Activated T-cell treated with anti-CD3 and anti-CD28 coated beads, Interleukin-2, amount 50 U/mL, for 72 hours (primary cell): ENCODE data around the gene DNAAF5. TPM values are rescaled to one million over a fixed set of nuclear protein-coding genes. Genes with fewer than 3 reads are reported as not detected.
"Not testable (repeated sequence)": the region's sequence is repeated elsewhere in the genome, so short reads cannot be mapped to it uniquely, and the experiment has no call there.

Experiments used
- ATAC-seq, 2 donors: fragments of 150-1000 bp; cut with Tn5 transposase; replicated peaks in 1 of 2; 2 replicates each; pipeline ENCODE4 v1.10.0; 2021; ENCODE audit warnings: moderate library complexity in 2 of 2, mild to moderate bottlenecking in 1 of 2
- DNase-seq, 2 donors: peaks; one replicate each; pipeline ENCODE4 v3.0.0; 2021 to 2022; ENCODE audit warnings: mixed read lengths in 1 of 2
- H3K27ac Mint-ChIP-seq: one replicate; pipeline ENCODE4 v1.8.0; 2022; ENCODE audit warnings: mild to moderate bottlenecking, moderate library complexity, mixed read lengths
- H3K27me3 Mint-ChIP-seq: one replicate; pipeline ENCODE4 v1.8.0; 2022; ENCODE audit warnings: low read depth, mixed read lengths
- H3K36me3 Mint-ChIP-seq, 2 donors: one replicate each; pipeline ENCODE4 v1.8.0; 2022; ENCODE audit warnings: mixed read lengths in 2 of 2, mild to moderate bottlenecking in 1 of 2; ENCODE audit not compliant: insufficient read depth in 2 of 2
- H3K4me1 Mint-ChIP-seq: one replicate; pipeline ENCODE4 v1.8.0; 2022; ENCODE audit warnings: low read depth, mixed read lengths
- H3K4me3 Mint-ChIP-seq, 2 donors: one replicate each; pipeline ENCODE4 v1.8.0; 2022; ENCODE audit warnings: mild to moderate bottlenecking in 2 of 2, mixed read lengths in 2 of 2, moderate library complexity in 2 of 2
- H3K9me3 Mint-ChIP-seq, 2 donors: one replicate each; pipeline ENCODE4 v1.8.0; 2022; ENCODE audit warnings: mixed read lengths in 2 of 2
- total RNA-seq, 2 donors: library from RNA; stranded (reverse); gene quantifications; one replicate each; pipeline ENCODE4 v1.2.3, GENCODE V29; 2022

Gene DNAAF5
- total RNA-seq, 2 donors from 2014 or later: 12.0 to 15.9 TPM

- Mint-ChIP-seq H3K36me3 (peaks cover 7 to 8% of the 10 kb centered on the region in 2 donors), H3K27ac (no peak overlapping the region), H3K9me3 (no peaks in the 10 kb centered on the region), H3K4me1 (no peaks in the 10 kb centered on the region), H3K4me3 (no peak overlapping the region), H3K27me3 (no peaks in the 10 kb centered on the region)
- DNase-seq (no peak), ATAC-seq (no peak)
These were observed 13.0 kb downstream of the DNAAF5 start for GRCh38 chr7:739455-739982.

DNA sequence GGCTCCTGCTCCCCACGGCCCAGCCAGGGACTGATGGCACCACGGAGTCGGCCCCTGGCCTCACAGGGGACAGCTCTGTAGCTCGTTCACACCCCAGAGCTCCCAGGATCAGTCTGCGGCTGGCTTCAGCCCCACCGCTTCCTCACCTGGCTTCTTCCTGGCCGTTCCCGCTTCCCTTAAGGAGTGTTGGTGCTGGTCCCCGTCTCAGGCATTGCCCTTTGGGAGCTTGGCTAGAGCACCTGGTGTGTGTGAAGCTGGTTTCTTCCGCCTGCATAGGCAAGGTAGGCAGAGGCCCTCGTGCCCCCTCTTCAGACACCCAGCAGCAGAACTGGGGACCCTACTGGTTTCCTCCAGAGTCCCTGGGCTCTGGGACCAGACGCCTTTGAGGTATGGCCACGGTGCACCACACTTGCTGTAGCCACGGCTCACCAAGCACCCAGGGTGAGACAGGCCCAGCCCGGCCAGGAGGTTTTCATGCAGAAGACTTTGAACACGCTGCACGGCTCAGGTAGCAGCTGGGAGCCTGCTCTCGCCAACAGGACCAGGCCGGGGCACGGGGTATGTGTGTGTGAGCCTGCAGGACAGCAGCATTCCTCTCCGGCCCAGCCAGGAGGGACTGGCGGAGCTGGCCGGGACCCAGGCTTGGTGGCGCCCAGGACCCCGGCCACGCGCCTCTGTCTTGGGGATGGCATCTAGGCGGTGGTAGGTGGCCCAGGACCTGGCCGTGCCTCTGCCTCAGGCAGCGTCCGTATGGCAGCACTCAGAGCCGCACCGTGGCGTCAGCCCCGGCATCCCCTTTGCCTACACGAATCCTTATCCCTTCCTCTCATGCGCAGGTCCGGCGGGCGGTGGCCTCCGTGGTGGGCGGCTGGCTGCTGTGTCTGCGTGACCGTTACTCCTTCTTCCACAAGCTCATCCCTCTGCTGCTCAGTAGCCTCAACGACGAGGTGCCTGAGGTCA, 13.8 kb downstream of the DNAAF5 start:
- H3K27me3 Mint-ChIP-seq: no peaks in the 10 kb centered on the region
- ATAC-seq (no peak), DNase-seq (no peak)
- H3K4me3 Mint-ChIP-seq: no peak overlapping the region
- no peaks in the 10 kb centered on the region for H3K4me1 Mint-ChIP-seq
- H3K36me3 Mint-ChIP-seq: peaks cover 8 to 9% of the 10 kb centered on the region in 2 donors
- no peak overlapping the region for H3K27ac Mint-ChIP-seq
- peaks cover 0 to under 1% of the 10 kb centered on the region in 2 donors for H3K9me3 Mint-ChIP-seq

- Mint-ChIP-seq H3K4me1 (no peaks in the 10 kb centered on the region), H3K27ac (no peak overlapping the region), H3K27me3 (no peaks in the 10 kb centered on the region), H3K4me3 (no peak overlapping the region), H3K36me3 (peaks cover 12 to 13% of the 10 kb centered on the region in 2 donors), H3K9me3 (peaks cover 0 to 2% of the 10 kb centered on the region in 2 donors)
- DNase-seq (no peak), ATAC-seq (no peak)
These were observed 14.7 kb downstream of the DNAAF5 start for GRCh38 chr7:741191-741671.

- no peak for ATAC-seq
- peaks cover 12 to 13% of the 10 kb centered on the region in 2 donors for H3K36me3 Mint-ChIP-seq
These were observed 15.4 kb downstream of the DNAAF5 start for GRCh38 chr7:741850-742249.

GRCh38 chr7:742791-743190, 16.3 kb downstream of the DNAAF5 start:
- Mint-ChIP-seq H3K27ac (no peak overlapping the region), H3K27me3 (no peaks in the 10 kb centered on the region), H3K9me3 (peaks cover 0 to 2% of the 10 kb centered on the region in 2 donors)

More at GRCh38 chr7:741850-742249, 15.4 kb downstream of the DNAAF5 start:
- DNase-seq: no peak
- Mint-ChIP-seq H3K4me1 (no peaks in the 10 kb centered on the region), H3K27me3 (no peaks in the 10 kb centered on the region), H3K27ac (no peak overlapping the region), H3K4me3 (no peak overlapping the region), H3K9me3 (peaks cover 0 to 2% of the 10 kb centered on the region in 2 donors)

DNA sequence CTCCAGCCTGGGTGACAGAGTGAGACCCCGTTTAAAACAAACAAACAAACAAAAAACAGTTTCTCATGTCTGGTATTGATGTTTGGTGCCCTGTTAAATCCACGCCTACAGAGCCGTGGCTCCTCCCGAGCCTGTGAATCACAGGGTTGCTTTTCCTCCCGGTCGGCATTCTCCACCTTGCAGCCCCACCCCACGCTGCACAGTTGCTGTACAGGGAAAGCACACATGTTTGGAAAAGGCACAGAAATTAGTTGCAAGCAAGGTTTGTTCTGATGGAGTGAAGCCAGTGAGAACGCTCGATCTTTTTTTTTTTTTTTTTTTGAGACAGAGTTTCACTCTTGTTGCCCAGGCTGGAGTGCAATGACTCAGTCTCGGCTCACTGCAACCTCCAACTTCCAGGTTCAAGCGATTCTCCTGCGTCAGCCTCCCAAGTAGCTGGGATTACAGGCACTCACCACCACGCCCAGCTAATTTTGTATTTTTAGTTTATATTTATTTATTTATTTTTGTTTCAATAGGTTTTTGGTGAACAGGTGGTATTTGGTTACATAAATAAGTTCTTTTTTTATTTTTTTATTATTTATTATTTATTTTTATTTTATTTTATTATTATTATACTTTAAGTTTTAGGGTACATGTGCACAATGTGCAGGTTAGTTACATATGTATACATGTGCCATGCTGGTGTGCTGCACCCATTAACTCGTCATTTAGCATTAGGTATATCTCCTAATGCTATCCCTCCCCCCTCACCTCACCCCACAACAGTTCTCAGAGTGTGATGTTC, 17.0 kb downstream of the DNAAF5 start:
- peaks cover 8 to 12% of the 10 kb centered on the region in 2 donors for H3K36me3 Mint-ChIP-seq
- not testable (repeated sequence) for ATAC-seq, H3K27ac Mint-ChIP-seq, H3K4me3 Mint-ChIP-seq, H3K4me1 Mint-ChIP-seq, DNase-seq, H3K27me3 Mint-ChIP-seq, H3K9me3 Mint-ChIP-seq

More at GRCh38 chr7:742791-743190, 16.3 kb downstream of the DNAAF5 start:
- H3K4me3 Mint-ChIP-seq: no peak overlapping the region
- H3K4me1 Mint-ChIP-seq: no peaks in the 10 kb centered on the region
- DNase-seq: no peak
- H3K36me3 Mint-ChIP-seq: peaks cover 11 to 12% of the 10 kb centered on the region in 2 donors
- ATAC-seq: no peak

- peaks cover 8 to 12% of the 10 kb centered on the region in 2 donors for H3K36me3 Mint-ChIP-seq
These were observed 17.6 kb downstream of the DNAAF5 start for GRCh38 chr7:744128-744520.

GRCh38 chr7:744854-745430, 18.4 kb downstream of the DNAAF5 start:
- H3K4me1 Mint-ChIP-seq: no peaks in the 10 kb centered on the region
- H3K36me3 Mint-ChIP-seq: peaks cover 8 to 12% of the 10 kb centered on the region in 2 donors
- H3K4me3 Mint-ChIP-seq: no peak overlapping the region
- no peaks in the 10 kb centered on the region for H3K27me3 Mint-ChIP-seq
- no peak for DNase-seq
- ATAC-seq: no peak
- no peak overlapping the region for H3K27ac Mint-ChIP-seq
- H3K9me3 Mint-ChIP-seq: peaks cover 0 to 2% of the 10 kb centered on the region in 2 donors

More at GRCh38 chr7:744128-744520, 17.6 kb downstream of the DNAAF5 start:
- DNase-seq, H3K27ac Mint-ChIP-seq, H3K9me3 Mint-ChIP-seq, ATAC-seq, H3K4me1 Mint-ChIP-seq, H3K27me3 Mint-ChIP-seq, H3K4me3 Mint-ChIP-seq: not testable (repeated sequence)

DNA sequence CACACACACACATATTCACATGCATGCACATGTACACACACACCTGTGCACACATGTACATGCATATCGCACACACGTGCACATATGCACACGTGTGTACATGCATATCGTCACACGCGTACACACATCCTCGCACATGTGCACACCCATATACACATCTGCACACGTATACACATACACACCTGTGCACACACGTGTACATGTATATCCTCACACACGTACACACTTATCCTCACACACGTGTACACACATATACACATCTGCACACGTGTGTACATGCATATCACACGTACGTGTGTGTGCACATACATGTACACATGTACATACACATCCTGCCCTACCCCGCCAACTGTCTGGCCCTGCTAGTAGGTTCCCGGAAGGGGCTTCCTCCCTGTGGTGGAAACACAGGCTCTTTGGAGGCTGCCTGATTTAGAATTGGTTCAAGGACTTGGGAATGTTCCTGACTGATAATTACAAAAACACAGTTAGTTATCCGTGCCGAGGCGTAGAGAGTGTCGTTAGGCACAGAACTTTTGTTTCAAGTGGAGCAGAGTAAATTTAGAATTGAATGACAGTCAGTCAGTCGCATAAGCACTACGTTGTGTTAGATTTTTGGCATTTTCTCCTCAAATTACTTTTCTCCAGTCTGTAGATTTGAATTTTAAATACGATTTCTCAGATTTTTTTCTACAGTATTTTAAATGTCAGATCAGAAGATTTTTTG, 19.1 kb downstream of the DNAAF5 start:
- Mint-ChIP-seq H3K9me3 (peaks cover 0 to 2% of the 10 kb centered on the region in 2 donors), H3K4me3 (no peak overlapping the region), H3K27ac (no peak overlapping the region), H3K36me3 (peaks cover 8 to 12% of the 10 kb centered on the region in 2 donors), H3K27me3 (no peaks in the 10 kb centered on the region), H3K4me1 (no peaks in the 10 kb centered on the region)
- no peak for DNase-seq
- no peak for ATAC-seq

- H3K4me3 Mint-ChIP-seq: no peak overlapping the region
- ATAC-seq: no peak
- H3K36me3 Mint-ChIP-seq: peaks cover 8 to 9% of the 10 kb centered on the region in 2 donors
- no peaks in the 10 kb centered on the region for H3K4me1 Mint-ChIP-seq
- peaks cover 0 to 2% of the 10 kb centered on the region in 2 donors for H3K9me3 Mint-ChIP-seq
- DNase-seq: no peak
- H3K27me3 Mint-ChIP-seq: no peaks in the 10 kb centered on the region
- H3K27ac Mint-ChIP-seq: no peak overlapping the region
These were observed 19.9 kb downstream of the DNAAF5 start for GRCh38 chr7:746155-747061.

DNA sequence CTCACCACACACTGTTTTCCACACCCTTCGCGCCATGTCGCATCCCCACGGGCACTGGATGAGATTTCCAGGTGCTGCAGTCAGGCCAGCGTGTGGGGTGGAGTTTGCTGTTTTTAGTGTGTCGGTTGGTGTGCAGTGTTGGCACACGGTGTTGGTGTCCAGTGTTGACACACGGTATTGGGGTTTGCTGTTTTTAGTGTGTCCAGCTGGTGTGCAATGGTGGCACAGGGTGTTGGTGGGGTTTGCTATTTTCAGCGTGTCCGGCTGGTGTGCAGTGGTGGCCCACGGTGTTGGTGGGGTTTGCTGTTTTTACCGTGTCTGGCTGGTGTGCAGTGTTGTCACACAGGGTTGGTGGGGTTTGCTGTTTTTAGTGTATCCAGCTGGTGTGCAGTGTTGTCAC, 20.7 kb downstream of the DNAAF5 start:
- Mint-ChIP-seq H3K4me1 (no peaks in the 10 kb centered on the region), H3K27me3 (no peaks in the 10 kb centered on the region), H3K9me3 (peaks cover 0 to 2% of the 10 kb centered on the region in 2 donors), H3K36me3 (peaks cover 8 to 9% of the 10 kb centered on the region in 2 donors), H3K4me3 (no peak overlapping the region), H3K27ac (no peak overlapping the region)
- DNase-seq (no peak), ATAC-seq (no peak)
